Tibial artery (tissue), 4 donors: ENCODE results near the gene RXFP1.

Experiments used
- DNase-seq, 2 donors: peaks; one replicate each; pipeline ENCODE4 v3.0.0-alpha.2; 2019
- H3K27ac ChIP-seq, 2 donors: fragments of 200-600 bp; sonication (generic) in 1 of 2; 1 replicate in 1 of 2; 2 replicates in 1 of 2; pipeline ENCODE4 v1.5.1; 2018 to 2019; ENCODE audit warnings: mild to moderate bottlenecking in 1 of 2
- H3K27me3 ChIP-seq, 2 donors: fragments of 200-600 bp; sonication (generic) in 1 of 2; one replicate each; pipeline versions ENCODE4 v1.5.1 to v1.6.0; 2016 to 2019
- H3K36me3 ChIP-seq, 3 donors: fragments of 200-600 bp; sonication (generic) in 2 of 3; one replicate each; pipeline ENCODE4 v1.5.1; 2016 to 2019; ENCODE audit warnings: mild to moderate bottlenecking in 2 of 3
- H3K4me1 ChIP-seq, 4 donors: fragments of 200-600 bp; sonication (generic) in 2 of 4; 1 replicate in 3 of 4; 2 replicates in 1 of 4; pipeline ENCODE4 v1.5.1; 2016 to 2019
- H3K4me3 ChIP-seq, 2 donors: fragments of 200-600 bp; sonication (generic) in 1 of 2; 1 replicate in 1 of 2; 2 replicates in 1 of 2; pipeline ENCODE4 v1.5.1; 2018 to 2019; ENCODE audit warnings: mild to moderate bottlenecking in 2 of 2
- H3K9me3 ChIP-seq, 3 donors: fragments of 200-600 bp; sonication (generic) in 1 of 3; one replicate each; pipeline ENCODE4 v1.5.1; 2016 to 2019
- CTCF ChIP-seq, 2 experiments: fragments of 200-600 bp in 1 of 2; fragments of 450-650 bp in 1 of 2; IDR thresholded peaks; one replicate each; pipeline ENCODE4 v1.5.1; 2017 to 2019; ENCODE audit warnings: antibody characterized with exemption in 2 of 2, mild to moderate bottlenecking in 1 of 2, moderate library complexity in 1 of 2
- intact Hi-C: fragments of 100-400 bp; cut with DNase I; formaldehyde crosslinking; loops from one replicate; pipeline ENCODE4 v1.15.0; 2023; ENCODE audit warnings: low total_unique reads

RXFP1 gene

GRCh38 chr4:158664806-158665205 lies 143.1 kb downstream of the RXFP1 start:
- no peaks in the 10 kb centered on the region for H3K36me3 ChIP-seq
- no peak for TF ChIP-seq CTCF (IDR thresholded peaks at IDR 0.05)
- no peak for DNase-seq
- H3K4me3 ChIP-seq: no peak overlapping the region
- no peak overlapping the region for H3K27ac ChIP-seq
- intact Hi-C loops: no loop called here
- no peaks in the 10 kb centered on the region for H3K27me3 ChIP-seq
- H3K4me1 ChIP-seq: no peaks in the 10 kb centered on the region
- H3K9me3 ChIP-seq: no peaks in the 10 kb centered on the region

- H3K9me3 ChIP-seq: no peaks in the 10 kb centered on the region
- H3K27ac ChIP-seq: no peak overlapping the region
- H3K36me3 ChIP-seq: no peaks in the 10 kb centered on the region
- intact Hi-C loops: no loop called here
- no peak for DNase-seq
- no peak for TF ChIP-seq CTCF (IDR thresholded peaks at IDR 0.05)
- no peaks in the 10 kb centered on the region for H3K27me3 ChIP-seq
- no peak overlapping the region for H3K4me3 ChIP-seq
- peaks cover 0 to 11% (median 6%) of the 10 kb centered on the region in 4 donors for H3K4me1 ChIP-seq
Observed at GRCh38 chr4:158666892-158667291, 145.2 kb downstream of the RXFP1 start.

GRCh38 chr4:158667651-158668198 lies 146.0 kb downstream of the RXFP1 start:
- intact Hi-C loops: no loop called here
- no peaks in the 10 kb centered on the region for H3K9me3 ChIP-seq
- no peak for DNase-seq
- H3K4me1 ChIP-seq: peaks cover 0 to 13% (median 7%) of the 10 kb centered on the region in 4 donors
- H3K4me3 ChIP-seq: no peak overlapping the region
- TF ChIP-seq CTCF (IDR thresholded peaks at IDR 0.05): peak in 1 of 2 experiments; percentile 34
- H3K27ac ChIP-seq: no peak overlapping the region
- no peaks in the 10 kb centered on the region for H3K36me3 ChIP-seq
- H3K27me3 ChIP-seq: no peaks in the 10 kb centered on the region

GRCh38 chr4:158669310-158669709 lies 147.6 kb downstream of the RXFP1 start:
- intact Hi-C loops: no loop called here
- Histone ChIP-seq H3K4me1 (peaks cover 0 to 20% (median 14%) of the 10 kb centered on the region in 4 donors), H3K36me3 (no peaks in the 10 kb centered on the region), H3K27me3 (no peaks in the 10 kb centered on the region), H3K9me3 (no peaks in the 10 kb centered on the region), H3K27ac (no peak overlapping the region), H3K4me3 (no peak overlapping the region)
- no peak for TF ChIP-seq CTCF (IDR thresholded peaks at IDR 0.05)
- DNase-seq: no peak

- Histone ChIP-seq H3K9me3 (no peaks in the 10 kb centered on the region), H3K4me3 (peak overlapping the region; percentile 75 to 82), H3K27ac (peak overlapping the region; percentile 94 to 96), H3K36me3 (no peaks in the 10 kb centered on the region), H3K27me3 (no peaks in the 10 kb centered on the region), H3K4me1 (peaks cover 0 to 20% (median 14%) of the 10 kb centered on the region in 4 donors)
- TF ChIP-seq CTCF (IDR thresholded peaks at IDR 0.05): no peak
- peak; percentile 42 to 74 for DNase-seq
- intact Hi-C loops: no loop called here
Observed at GRCh38 chr4:158670975-158671664, 149.4 kb downstream of the RXFP1 start.
